GM12875 (cell line): ENCODE data around the gene CADPS.

Experiments used
- H3K4me3 ChIP-seq: one replicate; pipeline ENCODE4 v1.5.1; 2011; ENCODE audit warnings: low read depth, low read length, control low read depth
- CTCF ChIP-seq: IDR thresholded peaks from 2 replicates; pipeline ENCODE4 v1.5.1; 2011; ENCODE audit warnings: low read depth, mild to moderate bottlenecking, control low read depth, inconsistent platforms, low read length, moderate library complexity, borderline replicate concordance; ENCODE audit not compliant: insufficient read depth

CADPS gene

GRCh38 chr3:62532796-62533195 lies 342.4 kb downstream of the CADPS start:
- no peak overlapping the region for H3K4me3 ChIP-seq
- TF ChIP-seq CTCF, result no peak

GRCh38 chr3:62531981-62532380 lies 343.2 kb downstream of the CADPS start:
- TF ChIP-seq CTCF, result no peak
- H3K4me3 ChIP-seq, result no peak overlapping the region

GRCh38 chr3:62531493-62531892 lies 343.7 kb downstream of the CADPS start:
- no peak overlapping the region for H3K4me3 ChIP-seq
- no peak for TF ChIP-seq CTCF

GRCh38 chr3:62529230-62529629 lies 346.0 kb downstream of the CADPS start:
- no peak for TF ChIP-seq CTCF
- H3K4me3 ChIP-seq, result no peak overlapping the region

GRCh38 chr3:62527474-62527873 lies 347.7 kb downstream of the CADPS start:
- no peak for TF ChIP-seq CTCF
- H3K4me3 ChIP-seq, result no peak overlapping the region

- no peak for TF ChIP-seq CTCF
Measured at GRCh38 chr3:62525281-62525680, 349.9 kb downstream of the CADPS start.

GRCh38 chr3:62523672-62524071 lies 351.5 kb downstream of the CADPS start:
- H3K4me3 ChIP-seq, result no peak overlapping the region
- TF ChIP-seq CTCF, result no peak

More at GRCh38 chr3:62525281-62525680, 349.9 kb downstream of the CADPS start:
- no peak overlapping the region for H3K4me3 ChIP-seq
